Measurements from ENCODE around the gene IL17F.

Gene IL17F

DNA sequence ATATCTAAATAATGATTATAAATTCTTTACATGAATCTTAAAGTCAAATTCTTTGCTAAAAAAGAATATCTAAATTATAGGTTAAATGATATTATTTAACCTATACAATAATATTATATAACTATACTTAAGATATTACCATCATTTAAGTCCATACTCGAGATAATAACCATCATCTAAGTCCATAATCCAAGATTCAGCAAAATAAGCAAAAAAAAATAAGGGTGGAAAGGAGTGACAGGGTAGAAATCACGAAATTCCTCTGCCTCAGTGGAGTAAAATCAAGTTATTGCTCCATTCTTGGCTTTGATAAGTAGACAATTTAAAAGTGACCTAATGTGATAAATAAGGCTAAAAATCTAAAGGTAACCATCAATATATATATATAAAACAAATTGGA, 48.4 kb downstream of the IL17F start:
- DNase-seq (ENCODE audit: low read depth), result no peak
- TF ChIP-seq, protein P1, sequence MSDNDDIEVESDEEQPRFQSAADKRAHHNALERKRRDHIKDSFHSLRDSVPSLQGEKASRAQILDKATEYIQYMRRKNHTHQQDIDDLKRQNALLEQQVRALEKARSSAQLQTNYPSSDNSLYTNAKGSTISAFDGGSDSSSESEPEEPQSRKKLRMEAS (IDR thresholded peaks at IDR 0.05; ENCODE audit: low read depth, low read length), result no peak
- TF ChIP-seq, protein P2, sequence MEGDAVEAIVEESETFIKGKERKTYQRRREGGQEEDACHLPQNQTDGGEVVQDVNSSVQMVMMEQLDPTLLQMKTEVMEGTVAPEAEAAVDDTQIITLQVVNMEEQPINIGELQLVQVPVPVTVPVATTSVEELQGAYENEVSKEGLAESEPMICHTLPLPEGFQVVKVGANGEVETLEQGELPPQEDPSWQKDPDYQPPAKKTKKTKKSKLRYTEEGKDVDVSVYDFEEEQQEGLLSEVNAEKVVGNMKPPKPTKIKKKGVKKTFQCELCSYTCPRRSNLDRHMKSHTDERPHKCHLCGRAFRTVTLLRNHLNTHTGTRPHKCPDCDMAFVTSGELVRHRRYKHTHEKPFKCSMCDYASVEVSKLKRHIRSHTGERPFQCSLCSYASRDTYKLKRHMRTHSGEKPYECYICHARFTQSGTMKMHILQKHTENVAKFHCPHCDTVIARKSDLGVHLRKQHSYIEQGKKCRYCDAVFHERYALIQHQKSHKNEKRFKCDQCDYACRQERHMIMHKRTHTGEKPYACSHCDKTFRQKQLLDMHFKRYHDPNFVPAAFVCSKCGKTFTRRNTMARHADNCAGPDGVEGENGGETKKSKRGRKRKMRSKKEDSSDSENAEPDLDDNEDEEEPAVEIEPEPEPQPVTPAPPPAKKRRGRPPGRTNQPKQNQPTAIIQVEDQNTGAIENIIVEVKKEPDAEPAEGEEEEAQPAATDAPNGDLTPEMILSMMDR (IDR thresholded peaks at IDR 0.05; ENCODE audit: low read depth, low read length), result no peak
- no peak for TF ChIP-seq POLR2A (IDR thresholded peaks at IDR 0.05; ENCODE audit: extremely low read depth, insufficient read length)
- no peak for TF ChIP-seq MYC (IDR thresholded peaks at IDR 0.05; ENCODE audit: low read depth, low read length)
- no peak overlapping the region for H3K4me3 ChIP-seq (ENCODE audit: low read depth, low read length)

DNA sequence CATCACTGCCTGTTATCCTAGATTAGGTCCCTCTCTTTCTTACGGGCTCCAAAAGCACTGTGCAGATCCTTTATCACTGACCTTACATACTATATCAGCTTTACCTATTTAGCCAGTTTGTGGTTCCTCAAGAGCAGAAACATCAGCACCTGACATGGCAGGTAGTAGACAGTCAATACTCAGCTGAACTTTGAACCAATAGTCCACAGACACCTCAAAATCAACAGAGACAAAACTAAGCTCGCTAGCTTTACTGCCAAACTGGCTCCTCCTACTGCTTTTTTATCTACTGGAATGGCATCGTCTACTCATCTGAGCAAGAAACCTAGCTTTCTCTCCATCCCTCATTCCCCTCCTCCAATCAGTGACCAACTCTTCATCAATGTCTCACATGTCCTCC, 52.5 kb downstream of the IL17F start:
- no peak overlapping the region for H3K4me3 ChIP-seq (ENCODE audit: low read depth, low read length)
- no peak for TF ChIP-seq MYC (IDR thresholded peaks at IDR 0.05; ENCODE audit: low read depth, low read length)
- TF ChIP-seq, protein P1 (IDR thresholded peaks at IDR 0.05; ENCODE audit: low read depth, low read length), result no peak
- TF ChIP-seq, protein P2 (IDR thresholded peaks at IDR 0.05; ENCODE audit: low read depth, low read length), result no peak
- DNase-seq (ENCODE audit: low read depth), result no peak

DNA sequence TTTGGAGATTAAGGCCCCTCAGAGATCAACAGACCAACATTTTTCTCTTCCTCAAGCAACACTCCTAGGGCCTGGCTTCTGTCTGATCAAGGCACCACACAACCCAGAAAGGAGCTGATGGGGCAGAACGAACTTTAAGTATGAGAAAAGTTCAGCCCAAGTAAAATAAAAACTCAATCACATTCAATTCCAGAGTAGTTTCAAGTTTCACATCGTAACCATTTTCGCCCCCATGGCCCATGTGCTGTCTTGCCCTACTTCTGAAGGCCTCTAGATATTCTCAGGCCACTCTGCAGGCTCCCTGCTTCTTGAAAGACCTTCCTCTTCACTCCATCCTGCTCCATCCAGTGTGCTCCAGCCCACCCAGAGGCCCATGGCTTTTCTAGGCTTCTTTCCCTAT, 53.9 kb downstream of the IL17F start:
- no peak for DNase-seq (ENCODE audit: low read depth)
- TF ChIP-seq, protein P2 (IDR thresholded peaks at IDR 0.05; ENCODE audit: low read depth, low read length), result no peak
- TF ChIP-seq, protein P1 (IDR thresholded peaks at IDR 0.05; ENCODE audit: low read depth, low read length), result no peak
- TF ChIP-seq MYC (IDR thresholded peaks at IDR 0.05; ENCODE audit: low read depth, low read length), result no peak
- no peak for TF ChIP-seq POLR2A (IDR thresholded peaks at IDR 0.05; ENCODE audit: extremely low read depth, insufficient read length)
- no peak overlapping the region for H3K4me3 ChIP-seq (ENCODE audit: low read depth, low read length)

DNA sequence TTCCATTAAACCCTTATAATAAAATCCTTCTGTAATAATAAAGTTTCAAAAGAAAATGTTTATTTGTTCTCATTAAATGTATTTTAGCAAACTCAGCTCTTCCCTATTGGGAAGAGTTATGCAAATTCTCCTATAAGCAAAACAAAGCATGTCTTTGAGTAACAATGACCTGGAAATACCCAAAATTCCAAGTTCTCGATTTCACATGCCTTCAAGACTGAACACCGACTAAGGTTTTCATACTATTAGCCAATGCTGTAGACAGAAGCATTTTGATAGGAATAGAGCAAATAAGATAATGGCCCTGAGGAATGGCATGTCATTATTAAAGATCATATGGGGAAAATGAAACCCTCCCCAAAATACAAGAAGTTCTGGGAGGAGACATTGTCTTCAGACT, 54.3 kb downstream of the IL17F start:
- no peak for DNase-seq (ENCODE audit: low read depth)
- TF ChIP-seq, protein P2 (IDR thresholded peaks at IDR 0.05; ENCODE audit: low read depth, low read length), result no peak
- TF ChIP-seq, protein P1 (IDR thresholded peaks at IDR 0.05; ENCODE audit: low read depth, low read length), result no peak
- TF ChIP-seq MYC (IDR thresholded peaks at IDR 0.05; ENCODE audit: low read depth, low read length) (no peak), POLR2A (IDR thresholded peaks at IDR 0.05; ENCODE audit: extremely low read depth, insufficient read length) (no peak)
- H3K4me3 ChIP-seq (ENCODE audit: low read depth, low read length), result no peak overlapping the region

DNA sequence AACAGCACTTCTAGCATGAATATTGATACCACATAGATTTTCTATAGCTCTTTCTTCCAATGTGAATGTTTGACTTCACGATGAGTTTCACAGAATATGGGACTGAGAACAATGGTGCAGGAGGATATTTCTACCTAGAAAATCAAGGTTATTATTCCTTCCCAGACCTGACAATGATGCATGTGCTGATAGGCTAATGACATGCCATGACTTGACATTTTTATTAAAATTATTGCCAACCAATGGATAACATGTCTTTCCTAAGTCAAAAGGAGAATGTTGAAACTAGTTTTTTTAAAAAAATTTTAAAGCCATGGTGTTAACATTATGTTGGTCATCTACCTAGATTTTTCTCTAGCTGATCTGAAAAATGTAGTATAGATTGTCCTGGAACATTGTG, 57.2 kb downstream of the IL17F start:
- TF ChIP-seq MYC (IDR thresholded peaks at IDR 0.05; ENCODE audit: low read depth, low read length), result no peak
- TF ChIP-seq, protein P2 (IDR thresholded peaks at IDR 0.05; ENCODE audit: low read depth, low read length), result no peak
- TF ChIP-seq POLR2A (IDR thresholded peaks at IDR 0.05; ENCODE audit: extremely low read depth, insufficient read length), result no peak
- TF ChIP-seq, protein P1 (IDR thresholded peaks at IDR 0.05; ENCODE audit: low read depth, low read length), result no peak
- H3K4me3 ChIP-seq (ENCODE audit: low read depth, low read length), result no peak overlapping the region
- no peak for DNase-seq (ENCODE audit: low read depth)
